Type B pancreatic cell (in vitro differentiated cells): ENCODE data around the gene SAE1. TPM values are rescaled to one million over a fixed set of nuclear protein-coding genes. Genes with fewer than 3 reads are reported as not detected.

Source experiments
- DNase-seq: peaks from one replicate; pipeline ENCODE4 v3.0.0; 2021; ENCODE audit warnings: mixed read lengths; ENCODE audit not compliant: unreplicated experiment; ENCODE audit errors: extremely low spot score
- H3K27ac Mint-ChIP-seq: 2 replicates; pipeline ENCODE4 v1.8.0; 2021; ENCODE audit warnings: mild to moderate bottlenecking, mixed read lengths
- H3K27me3 Mint-ChIP-seq: 2 replicates; pipeline ENCODE4 v1.8.0; 2021; ENCODE audit warnings: mixed read lengths
- H3K36me3 Mint-ChIP-seq: 2 replicates; pipeline ENCODE4 v1.8.0; 2021; ENCODE audit warnings: mixed read lengths
- H3K4me1 Mint-ChIP-seq: one replicate; pipeline ENCODE4 v1.8.0; 2021; ENCODE audit warnings: mixed read lengths; ENCODE audit not compliant: unreplicated experiment
- H3K4me3 Mint-ChIP-seq: 2 replicates; pipeline ENCODE4 v1.8.0; 2021; ENCODE audit warnings: mild to moderate bottlenecking, mixed read lengths
- H3K9me3 Mint-ChIP-seq: 2 replicates; pipeline ENCODE4 v1.8.0; 2021; ENCODE audit warnings: mixed read lengths
- total RNA-seq: library from RNA; stranded (reverse); gene quantifications from 2 replicates; pipeline ENCODE4 v1.2.1, GENCODE V29; 2021; ENCODE audit warnings: low replicate concordance
- TF ChIP-seq, protein P1 (sequence below): fragments of 200-600 bp; sonication (generic); conservative IDR thresholded peaks from 2 replicates; pipeline ENCODE4 v1.5.0; 2021; ENCODE audit warnings: antibody characterized with exemption, mild to moderate bottlenecking

SAE1 gene
- total RNA-seq, 1 donor from 2014 or later = 155 TPM

DNA sequence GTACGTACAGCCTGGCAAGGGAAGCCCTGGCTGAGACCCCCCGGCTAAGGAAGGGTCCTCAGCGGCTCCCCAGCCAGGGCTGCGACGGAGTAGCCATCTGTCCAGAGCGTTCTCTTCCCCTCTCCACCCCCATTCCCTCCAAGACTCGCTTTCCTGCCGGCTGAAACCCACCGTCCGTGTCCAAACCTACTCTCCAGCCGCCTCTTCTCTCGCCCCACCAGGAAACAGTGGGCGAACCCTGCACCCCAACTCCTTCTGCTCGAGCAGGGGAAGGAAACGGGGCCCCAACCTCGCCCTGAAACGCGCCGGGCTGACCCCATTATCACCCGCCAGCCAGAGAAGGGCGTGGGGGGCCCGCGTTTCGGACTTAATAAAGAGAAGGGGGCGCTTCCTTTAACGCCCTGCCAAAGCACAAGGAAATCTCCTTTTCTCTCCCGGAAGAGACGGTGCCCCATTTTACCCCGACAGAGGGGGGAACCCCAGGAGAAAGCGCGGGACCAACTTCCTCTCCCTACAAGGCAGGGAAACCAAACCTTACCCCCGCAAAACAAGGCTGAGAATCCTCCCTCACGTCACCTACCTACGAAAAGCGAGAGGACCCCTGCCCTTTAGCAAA lies 19.5 kb upstream of the SAE1 start:
- Mint-ChIP-seq H3K4me3 (peak overlapping the region; percentile 95), H3K36me3 (peaks cover 18% of the 10 kb centered on the region), H3K4me1 (peaks cover 47% of the 10 kb centered on the region)

GRCh38 chr19:47111682-47112165 lies 18.9 kb upstream of the SAE1 start:
- Mint-ChIP-seq H3K27me3 (peaks cover 6% of the 10 kb centered on the region), H3K4me3 (peak overlapping the region; percentile 95), H3K4me1 (peaks cover 44% of the 10 kb centered on the region), H3K9me3 (no peaks in the 10 kb centered on the region), H3K27ac (peak overlapping the region; percentile 100), H3K36me3 (peaks cover 18% of the 10 kb centered on the region)
- no peak for DNase-seq
- TF ChIP-seq, protein P1, sequence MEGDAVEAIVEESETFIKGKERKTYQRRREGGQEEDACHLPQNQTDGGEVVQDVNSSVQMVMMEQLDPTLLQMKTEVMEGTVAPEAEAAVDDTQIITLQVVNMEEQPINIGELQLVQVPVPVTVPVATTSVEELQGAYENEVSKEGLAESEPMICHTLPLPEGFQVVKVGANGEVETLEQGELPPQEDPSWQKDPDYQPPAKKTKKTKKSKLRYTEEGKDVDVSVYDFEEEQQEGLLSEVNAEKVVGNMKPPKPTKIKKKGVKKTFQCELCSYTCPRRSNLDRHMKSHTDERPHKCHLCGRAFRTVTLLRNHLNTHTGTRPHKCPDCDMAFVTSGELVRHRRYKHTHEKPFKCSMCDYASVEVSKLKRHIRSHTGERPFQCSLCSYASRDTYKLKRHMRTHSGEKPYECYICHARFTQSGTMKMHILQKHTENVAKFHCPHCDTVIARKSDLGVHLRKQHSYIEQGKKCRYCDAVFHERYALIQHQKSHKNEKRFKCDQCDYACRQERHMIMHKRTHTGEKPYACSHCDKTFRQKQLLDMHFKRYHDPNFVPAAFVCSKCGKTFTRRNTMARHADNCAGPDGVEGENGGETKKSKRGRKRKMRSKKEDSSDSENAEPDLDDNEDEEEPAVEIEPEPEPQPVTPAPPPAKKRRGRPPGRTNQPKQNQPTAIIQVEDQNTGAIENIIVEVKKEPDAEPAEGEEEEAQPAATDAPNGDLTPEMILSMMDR = no peak

More for the DNA sequence above, 19.5 kb upstream of the SAE1 start:
- peaks cover 6% of the 10 kb centered on the region for H3K27me3 Mint-ChIP-seq
- DNase-seq = no peak
- H3K27ac Mint-ChIP-seq = peak overlapping the region; percentile 100
- no peaks in the 10 kb centered on the region for H3K9me3 Mint-ChIP-seq
- TF ChIP-seq, protein P1 = no peak

- H3K9me3 Mint-ChIP-seq = no peaks in the 10 kb centered on the region
- peak overlapping the region; percentile 100 for H3K27ac Mint-ChIP-seq
- peak overlapping the region; percentile 95 for H3K4me3 Mint-ChIP-seq
- peaks cover 6% of the 10 kb centered on the region for H3K27me3 Mint-ChIP-seq
- TF ChIP-seq, protein P1 = no peak
- peaks cover 18% of the 10 kb centered on the region for H3K36me3 Mint-ChIP-seq
- H3K4me1 Mint-ChIP-seq = peaks cover 37% of the 10 kb centered on the region
- DNase-seq = peak; percentile 85
Observed at GRCh38 chr19:47112166-47112996, 18.3 kb upstream of the SAE1 start.

GRCh38 chr19:47112997-47113849 lies 17.4 kb upstream of the SAE1 start, which contains the start of gene ZC3H4:
TSS of gene ZC3H4 (minus strand) at chr19:47113776. CDS start at chr19:47112584, 1,192 bp downstream.
- TF ChIP-seq, protein P1 = no peak
- H3K36me3 Mint-ChIP-seq = peaks cover 18% of the 10 kb centered on the region
- peak within 1 kb of the TSS; percentile 95 for H3K4me3 Mint-ChIP-seq
- no peaks in the 10 kb centered on the region for H3K9me3 Mint-ChIP-seq
- DNase-seq = peak; percentile 99
- H3K27ac Mint-ChIP-seq = peak within 1 kb of the TSS; percentile 100
- H3K4me1 Mint-ChIP-seq = peaks cover 29% of the 10 kb centered on the region
- peaks cover 6% of the 10 kb centered on the region for H3K27me3 Mint-ChIP-seq
